Ramos (cell line): ENCODE results near the gene RCL1.
"Not testable (repeated sequence)": the region's sequence is repeated elsewhere in the genome, so short reads cannot be mapped to it uniquely, and the experiment has no call there.

Experiments used
- in situ Hi-C: fragments of 300-500 bp; cut with MboI; formaldehyde crosslinking; loops from one replicate; pipeline ENCODE4 v1.14.3; 2022; ENCODE audit warnings: low sequenced_read_pairs; ENCODE audit not compliant: unreplicated experiment

Gene RCL1

DNA sequence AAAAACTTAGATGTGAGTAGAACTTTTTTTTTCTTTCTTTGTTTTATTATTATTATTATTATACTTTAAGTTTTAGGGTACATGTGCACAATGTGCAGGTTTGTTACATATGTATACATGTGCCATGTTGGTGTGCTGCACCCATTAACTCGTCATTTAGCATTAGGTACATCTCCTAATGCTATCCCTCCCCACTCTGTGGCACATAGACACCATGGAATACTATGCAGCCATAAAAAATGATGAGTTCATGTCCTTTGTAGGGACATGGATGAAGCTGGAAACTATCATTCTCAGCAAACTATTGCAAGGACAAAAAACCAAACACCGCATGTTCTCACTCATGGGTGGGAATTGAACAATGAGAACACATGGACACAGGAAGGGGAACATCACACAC, 17.8 kb upstream of the RCL1 start:
- in situ Hi-C loops = loop anchor here (25.0 kb wide), 1 partner anchor 562 kb away; the partner anchor contains the start of gene RLN1

DNA sequence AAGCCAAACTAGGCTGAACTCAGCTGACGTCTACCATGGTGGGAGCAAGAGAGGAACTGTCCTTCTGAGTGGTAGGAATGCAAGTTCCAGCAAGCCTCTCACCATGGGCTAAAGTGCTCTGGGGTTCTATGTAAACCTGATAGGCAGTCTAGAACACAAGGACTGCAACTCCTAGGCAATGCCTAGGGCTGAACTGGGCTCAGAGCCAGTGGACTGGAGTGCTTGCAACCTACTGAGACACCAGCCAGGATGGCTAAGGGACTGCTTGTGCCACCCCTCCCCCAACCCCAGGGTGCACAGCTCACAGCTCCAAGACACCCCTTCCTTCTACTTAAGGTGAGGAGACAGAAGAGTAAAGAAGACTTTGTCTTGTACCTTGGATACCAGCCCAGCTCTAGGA, 12.1 kb upstream of the RCL1 start:
- in situ Hi-C loops = no loop called here

DNA sequence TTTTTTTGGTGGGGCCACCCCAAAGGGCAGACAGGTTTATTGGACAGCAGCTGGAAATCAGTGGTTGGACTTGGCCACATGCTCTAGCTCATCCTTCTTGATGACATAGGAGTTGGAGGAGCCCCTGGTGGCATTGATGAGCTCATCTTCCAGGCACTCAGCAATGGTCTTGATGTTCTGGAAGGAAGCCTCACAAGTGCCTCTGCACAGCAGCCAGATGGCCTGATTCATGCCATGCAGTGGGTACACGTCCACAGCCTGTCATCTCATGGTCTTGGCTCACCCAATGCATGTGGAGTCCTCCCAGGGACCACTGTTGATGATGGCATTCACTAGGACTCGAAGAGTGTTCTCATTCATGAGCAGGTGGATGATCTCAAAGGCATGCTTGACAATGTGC, 11.3 kb upstream of the RCL1 start:
- in situ Hi-C loops = no loop called here

DNA sequence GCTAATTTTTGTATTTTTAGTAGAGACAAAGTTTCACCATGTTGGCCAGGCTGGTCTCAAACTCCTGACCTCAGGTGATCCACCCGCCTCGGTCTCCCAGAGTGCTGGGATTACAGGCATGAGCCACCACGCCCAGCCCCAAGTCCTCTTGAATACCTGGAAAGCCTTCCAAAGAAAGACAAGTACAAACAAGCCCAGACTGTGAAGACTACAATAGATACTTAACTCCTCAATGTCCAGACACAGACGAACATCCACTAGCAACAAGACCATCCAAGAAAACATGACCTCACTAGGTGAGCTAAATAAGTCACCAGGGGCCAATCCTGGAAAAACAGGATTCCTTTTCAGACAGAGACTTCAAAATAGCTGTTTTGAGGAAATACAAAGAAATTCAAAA, 9.6 kb upstream of the RCL1 start:
- in situ Hi-C loops = not testable (repeated sequence)

DNA sequence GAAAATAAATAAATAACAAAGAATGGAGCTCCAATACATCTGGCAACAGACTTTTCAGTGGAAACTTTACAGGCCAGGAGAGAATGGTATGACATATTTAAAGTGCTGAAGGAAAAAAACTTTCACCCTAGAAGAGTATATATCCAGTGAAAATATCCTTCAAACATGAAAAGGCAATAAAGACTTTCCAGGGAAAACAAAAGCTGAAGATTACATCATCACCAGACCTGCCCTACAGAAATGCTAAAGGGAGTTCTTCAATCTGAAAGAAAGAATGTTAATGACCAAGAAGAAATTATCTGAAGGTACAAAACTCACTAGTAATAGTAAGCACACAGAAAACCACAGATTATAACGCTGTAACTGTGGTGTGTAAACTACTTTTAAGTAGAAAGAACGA, 8.3 kb upstream of the RCL1 start:
- in situ Hi-C loops = no loop called here

DNA sequence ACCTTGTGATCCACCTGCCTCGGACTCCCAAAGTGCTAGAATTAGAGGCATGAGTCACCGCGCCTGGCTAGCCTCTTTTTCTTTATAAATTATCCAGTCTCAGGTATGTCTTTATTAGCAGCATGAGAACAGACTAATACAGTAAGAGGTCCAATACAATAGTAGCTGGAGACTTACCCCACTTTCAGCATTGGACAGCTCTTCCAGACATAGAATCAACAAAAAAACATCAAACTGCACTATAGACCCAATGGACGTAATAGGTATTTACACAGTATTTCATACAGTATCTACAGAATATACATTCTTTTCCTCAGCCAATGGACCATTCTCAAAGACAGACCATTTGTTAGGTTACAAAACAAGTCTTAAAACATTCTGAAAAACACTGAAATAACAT, 6.1 kb upstream of the RCL1 start:
- in situ Hi-C loops = no loop called here

DNA sequence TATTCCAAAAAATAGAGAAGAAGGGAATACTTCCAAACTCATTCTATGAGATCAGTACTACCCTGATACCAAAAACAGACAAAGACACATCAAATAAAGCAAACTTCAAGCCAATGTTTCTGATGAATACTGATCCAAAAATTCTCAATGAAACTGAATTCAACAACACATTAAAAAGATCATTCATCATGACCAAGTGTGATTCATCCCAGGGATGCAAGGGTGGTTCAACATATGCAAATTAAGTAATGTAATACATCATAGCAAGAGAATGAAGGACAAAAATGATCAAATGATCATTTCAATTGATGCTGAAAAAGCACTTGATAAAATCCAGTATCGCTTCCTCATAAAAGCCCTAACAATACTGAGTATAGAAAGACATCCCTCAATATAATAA, 4.9 kb upstream of the RCL1 start:
- in situ Hi-C loops = no loop called here

DNA sequence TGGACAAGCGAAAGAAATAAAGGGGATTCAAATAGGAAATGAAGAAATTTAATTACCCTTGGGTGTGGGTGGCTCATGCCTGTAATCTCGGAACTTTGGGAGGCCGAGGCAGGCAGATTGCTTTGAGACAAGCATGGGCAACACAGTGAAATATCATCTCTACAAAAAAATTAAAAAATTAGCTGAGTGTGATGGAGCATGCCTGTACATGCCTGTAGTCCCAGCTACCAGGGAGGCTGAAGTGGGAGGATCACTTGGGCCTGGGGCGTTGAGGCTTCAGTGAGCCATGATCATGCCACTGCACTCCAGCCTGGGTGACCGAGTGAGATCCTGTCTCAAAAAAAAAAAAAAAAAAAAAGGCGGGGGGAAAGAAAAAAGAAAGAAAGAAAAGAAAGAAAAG, 4.0 kb upstream of the RCL1 start:
- in situ Hi-C loops = no loop called here

DNA sequence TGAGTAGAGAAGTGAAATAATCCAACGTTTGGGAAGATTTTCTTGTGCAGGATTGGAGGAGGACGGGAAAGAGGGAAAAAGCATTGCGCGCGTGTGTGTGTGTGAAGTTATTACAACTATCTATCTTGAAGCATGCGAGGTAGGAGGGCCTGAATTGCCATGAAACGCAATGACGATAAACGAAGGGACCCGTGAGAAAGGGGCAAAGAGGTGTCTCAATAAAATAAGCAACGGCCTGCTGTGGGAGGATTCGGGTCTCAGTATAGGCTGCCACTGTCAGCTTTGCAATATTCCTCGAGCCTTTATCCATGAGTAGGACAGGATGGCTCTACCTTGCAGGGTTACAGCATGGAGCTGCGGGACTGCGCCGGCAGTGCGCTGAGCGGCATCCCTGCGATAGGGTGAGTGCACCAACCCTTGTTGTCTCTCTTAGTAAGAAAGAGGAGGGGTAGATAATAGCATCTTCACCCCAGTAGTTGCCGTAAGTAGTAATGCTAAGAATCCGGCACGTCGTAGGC, 631 bp upstream of the RCL1 start:
- in situ Hi-C loops = no loop called here

DNA sequence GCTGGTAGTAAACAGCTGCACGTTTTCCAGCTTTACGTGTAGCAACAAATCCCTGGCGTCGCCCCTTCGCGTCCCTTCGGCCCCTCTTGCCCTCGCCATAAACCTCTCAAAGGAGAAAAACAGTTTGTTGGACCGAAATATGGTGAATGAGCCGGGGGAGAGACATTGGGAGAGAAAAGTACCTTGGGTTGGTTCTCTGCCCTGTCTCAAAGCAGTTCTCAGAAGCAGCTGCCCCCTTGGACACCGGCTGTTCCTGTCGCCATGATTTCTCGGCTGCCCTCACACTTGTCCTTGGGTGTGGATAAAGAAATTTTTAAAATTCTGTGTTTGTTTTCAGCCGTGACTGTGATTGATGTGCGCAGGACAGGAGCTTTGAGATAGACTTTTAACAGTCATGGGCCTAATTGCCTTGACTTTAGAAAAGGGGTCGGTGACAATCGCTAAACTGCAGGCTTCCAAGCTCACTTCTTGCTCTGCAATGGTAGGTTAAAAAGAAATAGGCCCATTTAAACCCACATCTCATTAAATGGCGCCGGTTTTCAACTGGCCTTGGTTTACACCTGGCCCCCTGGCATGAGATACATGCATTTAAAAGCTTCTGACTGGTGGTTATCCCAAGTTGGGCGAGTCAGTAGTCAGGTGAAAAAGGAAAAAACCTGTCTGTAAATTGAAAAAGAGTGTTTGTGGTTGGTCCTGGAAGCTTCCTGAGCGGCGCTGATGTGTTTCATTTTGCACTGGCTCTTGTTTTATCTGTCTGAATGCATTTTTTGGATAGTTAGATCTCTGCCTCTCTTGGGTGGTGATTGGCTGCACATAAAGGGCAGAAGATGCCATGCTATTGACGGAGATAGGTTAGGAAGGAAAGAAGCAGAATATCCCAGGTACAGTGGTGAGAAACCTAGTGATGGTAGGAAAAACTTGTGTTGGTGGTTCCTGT, 983 bp downstream of the RCL1 start:
- in situ Hi-C loops = no loop called here

DNA sequence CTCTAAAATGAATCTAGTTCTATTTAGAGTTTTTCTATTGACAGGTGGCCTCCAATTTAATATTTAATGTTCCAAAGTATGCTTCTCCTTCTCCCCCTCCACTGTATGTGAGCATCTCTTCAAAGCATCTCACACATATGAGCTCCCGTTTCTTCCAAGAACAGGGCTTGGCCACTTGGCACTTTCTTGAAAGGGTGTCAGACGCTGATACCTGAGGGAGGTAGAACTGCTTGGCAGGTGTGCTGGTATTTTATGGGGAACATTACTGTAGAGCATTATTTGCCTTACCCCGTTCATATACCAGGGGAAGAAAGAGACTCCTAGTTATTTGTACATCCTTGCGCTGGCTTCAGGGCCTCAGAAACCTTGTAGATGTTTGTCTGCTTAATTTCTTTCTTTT, 1.9 kb downstream of the RCL1 start:
- in situ Hi-C loops = no loop called here

DNA sequence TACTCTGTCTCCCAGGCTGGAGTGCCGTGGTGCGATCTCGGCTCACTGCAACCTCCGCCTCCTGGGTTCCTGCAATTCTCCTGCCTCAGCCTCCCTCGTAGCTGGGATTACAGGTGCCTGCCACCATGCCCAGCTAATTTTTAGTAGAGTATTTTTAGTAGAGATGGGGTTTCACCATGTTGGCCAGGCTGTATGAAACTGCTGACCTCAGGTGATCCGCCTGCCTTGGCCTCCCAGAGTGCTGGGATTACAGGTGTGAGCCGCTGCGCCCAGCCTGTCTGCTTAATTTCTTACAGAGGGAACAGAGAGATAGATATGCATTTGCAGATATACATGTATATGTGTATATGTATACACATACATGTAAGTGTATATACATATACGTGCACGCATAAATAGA, 2.4 kb downstream of the RCL1 start:
- in situ Hi-C loops = not testable (repeated sequence)

DNA sequence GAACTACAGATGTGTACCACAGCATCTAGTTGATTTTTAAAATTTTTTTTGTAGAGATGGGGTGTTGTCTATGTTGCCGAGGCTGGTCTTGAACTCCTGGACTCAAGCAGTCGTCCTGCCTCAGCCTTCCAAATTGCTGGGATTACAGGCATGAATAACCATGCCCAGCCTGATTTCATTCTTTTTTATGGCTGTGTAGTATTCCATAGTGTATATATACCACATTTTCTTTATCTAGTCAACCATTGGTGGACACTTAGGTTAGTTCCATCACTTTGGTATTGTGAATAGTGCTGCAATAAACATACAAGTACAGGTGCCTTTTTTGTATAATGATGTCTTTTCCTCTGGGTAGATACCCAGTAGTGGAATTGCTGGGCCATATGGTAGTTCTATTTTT, 3.8 kb downstream of the RCL1 start:
- in situ Hi-C loops = no loop called here

DNA sequence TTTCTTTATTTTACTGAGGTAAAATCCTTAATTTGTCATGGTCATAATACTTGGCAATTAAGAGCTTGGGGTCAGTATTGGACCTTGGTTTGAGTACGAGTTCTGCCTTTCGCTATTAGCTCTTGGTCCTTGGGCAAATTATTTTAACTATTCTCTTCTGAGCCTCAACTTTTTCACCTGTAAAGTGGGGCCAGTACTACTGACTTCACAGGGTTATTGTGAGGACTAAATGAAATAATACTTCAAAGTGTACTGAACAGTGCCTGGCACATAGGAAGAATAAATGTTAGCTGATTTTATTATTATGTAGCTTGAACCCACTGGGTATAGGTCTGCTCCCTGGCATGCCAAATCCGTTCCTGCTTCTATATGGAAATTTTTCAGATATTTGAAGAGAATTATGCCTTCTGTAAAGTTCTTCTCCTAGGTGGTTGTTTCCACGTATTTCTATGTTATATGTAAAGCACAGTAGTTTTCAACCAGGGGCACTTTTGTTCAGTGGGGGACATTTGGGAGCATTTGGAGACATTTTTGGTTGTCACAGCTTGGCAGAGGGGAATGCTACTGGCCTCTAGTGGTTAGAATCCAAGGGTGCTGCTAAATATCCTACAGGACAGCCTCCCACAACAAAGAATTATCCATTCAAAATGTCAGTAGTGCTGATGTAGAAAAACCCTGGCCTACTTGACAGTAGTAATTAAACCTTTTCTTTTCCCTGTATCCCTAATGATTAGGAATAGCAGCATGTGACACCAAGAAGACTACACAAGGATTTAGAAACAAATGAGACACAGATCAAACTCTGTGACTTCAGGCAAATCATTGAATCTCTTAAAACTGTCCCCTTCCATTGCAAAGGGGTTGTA, 4.5 kb downstream of the RCL1 start:
- in situ Hi-C loops = no loop called here

DNA sequence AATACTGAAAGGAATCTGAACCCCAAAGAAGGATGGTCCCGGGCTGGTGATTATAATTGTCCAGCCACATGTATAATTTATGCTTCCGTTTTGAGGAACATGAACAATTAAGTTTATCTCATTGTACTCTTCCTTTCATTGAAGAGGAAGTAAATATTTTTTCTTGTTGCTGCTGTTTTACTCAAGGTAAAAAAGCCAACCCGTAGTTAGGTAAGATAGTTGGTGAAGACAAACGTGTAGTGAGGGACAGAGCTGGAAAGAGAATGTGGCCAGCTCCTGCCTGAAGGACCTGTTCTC, 5.1 kb downstream of the RCL1 start:
- in situ Hi-C loops = no loop called here

DNA sequence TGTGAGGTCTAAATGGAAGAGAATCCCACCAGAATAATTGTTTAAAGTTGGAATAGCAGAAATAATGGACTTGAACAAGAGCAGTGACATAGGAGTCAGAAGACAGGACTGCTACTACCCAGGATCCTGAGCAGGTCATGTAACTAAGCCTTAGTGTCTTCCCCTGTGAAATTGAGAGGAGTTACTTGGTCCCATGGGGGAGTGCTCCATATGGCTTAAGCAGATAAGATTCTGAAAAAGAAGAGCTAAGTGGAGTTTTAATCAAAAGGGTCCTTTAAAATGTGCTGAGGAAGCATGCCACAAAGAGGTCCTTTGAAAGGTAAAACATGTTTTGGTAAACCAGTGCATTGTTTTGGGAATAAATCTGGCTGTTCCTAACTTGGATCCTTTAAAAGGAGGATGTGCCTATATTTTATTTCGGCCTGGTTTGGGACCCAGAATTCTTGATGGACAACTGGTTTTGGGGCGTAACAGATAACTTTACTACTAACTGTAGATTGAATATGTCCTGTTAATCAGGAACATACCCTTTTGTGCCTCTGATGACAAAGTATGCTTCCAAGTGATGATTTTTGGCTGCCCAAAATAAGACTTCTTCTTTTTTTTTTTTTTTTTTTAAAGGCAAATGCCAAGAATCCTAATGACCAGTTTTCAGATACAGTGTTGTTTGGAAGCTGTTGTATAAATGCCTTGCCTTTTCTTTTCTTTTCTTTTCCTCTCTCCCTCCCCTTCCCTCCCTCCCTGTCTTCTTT, 5.7 kb downstream of the RCL1 start:
- in situ Hi-C loops = no loop called here

DNA sequence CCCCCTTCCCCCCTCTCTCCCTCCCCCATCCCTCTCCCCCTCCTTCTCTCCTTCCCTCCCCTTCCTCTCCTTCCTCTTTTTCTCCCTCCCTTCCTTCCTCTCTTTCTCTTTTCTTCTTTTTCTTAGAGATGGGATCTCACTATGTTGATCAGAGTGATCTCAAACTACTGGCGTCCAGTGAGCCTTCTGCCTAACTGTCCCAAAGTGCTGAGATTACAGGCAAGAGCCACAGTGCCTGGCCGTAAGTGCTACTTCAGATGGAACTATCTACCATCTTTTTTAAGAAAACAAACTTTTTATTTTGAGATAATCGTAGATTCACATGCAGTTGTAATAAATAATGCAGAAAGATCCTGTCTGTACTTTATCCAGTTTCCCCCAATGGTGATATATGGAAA, 6.3 kb downstream of the RCL1 start:
- in situ Hi-C loops = no loop called here

DNA sequence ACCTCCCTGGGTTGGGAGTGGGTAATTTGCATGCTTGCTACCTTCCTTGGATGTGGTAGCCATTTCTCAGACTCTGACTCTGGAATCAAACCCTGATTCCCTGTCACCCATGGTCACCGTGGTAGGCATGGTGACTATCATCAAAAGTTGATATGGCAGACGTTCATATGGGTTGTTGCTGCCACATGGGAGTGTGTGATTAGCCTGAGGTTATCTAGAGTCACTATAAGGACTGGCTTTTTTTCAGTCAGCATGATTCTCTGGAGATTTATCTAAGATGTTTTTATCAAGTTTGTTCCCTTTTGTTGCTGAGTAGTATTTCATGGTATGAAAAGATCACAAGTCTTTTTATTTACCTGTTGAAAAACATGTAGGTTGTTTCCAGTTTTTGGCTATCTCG, 7.0 kb downstream of the RCL1 start:
- in situ Hi-C loops = no loop called here

DNA sequence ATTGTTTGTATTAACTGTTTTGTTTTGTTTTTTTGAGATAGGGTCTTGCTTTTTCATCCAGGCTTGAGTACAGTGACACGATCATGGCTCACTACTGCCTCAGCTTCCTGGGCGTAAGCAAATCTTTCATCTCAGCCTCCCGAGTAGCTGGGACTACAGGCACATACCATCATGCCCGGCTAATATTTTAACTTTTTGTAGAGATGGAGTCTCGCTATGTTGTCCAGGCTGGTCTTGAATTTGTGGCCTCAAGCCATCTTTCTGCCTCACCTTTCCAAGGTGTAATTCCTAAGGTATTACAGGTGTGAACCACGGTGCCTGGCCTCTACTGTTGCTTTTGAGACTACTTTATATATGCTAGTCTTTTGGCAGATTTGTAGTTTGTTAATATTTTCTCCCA, 8.4 kb downstream of the RCL1 start:
- in situ Hi-C loops = no loop called here

DNA sequence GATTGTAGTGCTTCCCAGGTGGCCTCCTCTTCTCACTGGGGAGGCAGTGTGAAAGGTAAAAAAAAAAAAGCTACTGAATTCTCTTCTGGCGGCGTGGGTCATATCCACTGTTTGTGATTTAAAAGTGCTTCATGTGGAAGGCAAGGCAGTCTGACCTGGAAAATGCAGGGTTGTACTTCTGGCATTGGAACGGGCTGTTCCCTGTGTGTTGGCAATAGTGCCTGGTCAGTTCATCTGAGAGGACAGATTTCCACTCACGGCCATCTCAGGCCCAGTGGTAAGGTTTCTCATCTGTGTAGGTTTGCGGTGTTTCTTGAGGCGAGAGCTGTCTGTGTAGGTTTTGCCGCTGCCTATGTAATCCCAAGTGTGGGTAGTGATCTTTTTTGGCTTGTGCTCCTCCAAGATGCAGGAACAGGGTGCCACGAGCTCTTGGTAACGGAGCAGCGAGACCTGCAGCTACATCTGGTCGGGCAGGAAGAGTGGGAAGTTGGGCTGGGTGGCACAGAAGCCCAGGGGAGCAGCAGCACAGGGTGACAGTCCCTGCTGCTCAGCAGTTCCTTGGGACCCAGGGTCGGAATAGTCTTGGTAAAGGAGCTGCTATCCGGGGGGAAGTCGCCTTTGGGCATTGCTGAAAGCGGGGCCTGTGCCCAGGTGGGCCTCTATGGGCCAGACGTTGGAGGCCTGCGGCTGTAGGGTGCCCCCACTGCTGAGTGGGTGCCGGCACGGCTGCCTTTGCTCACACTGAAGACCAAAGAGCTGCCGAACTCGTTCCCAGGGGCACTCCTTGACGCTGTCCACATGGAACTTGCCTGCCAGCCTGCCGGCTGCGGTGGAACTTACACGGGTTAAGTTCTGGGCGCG, 11.2 kb downstream of the RCL1 start:
- in situ Hi-C loops = no loop called here
